ENCODE measurements around the gene SLC28A3. TPM values are rescaled to one million over a fixed set of nuclear protein-coding genes. Genes with fewer than 3 reads are reported as not detected.

The SLC28A3 gene
- total and polyA plus RNA-seq, 2 of the 8 experiments (the other 6 are each of a cell fraction or from before 2014, with no cell fraction given), result 0.02 TPM; not detected in 1

DNA sequence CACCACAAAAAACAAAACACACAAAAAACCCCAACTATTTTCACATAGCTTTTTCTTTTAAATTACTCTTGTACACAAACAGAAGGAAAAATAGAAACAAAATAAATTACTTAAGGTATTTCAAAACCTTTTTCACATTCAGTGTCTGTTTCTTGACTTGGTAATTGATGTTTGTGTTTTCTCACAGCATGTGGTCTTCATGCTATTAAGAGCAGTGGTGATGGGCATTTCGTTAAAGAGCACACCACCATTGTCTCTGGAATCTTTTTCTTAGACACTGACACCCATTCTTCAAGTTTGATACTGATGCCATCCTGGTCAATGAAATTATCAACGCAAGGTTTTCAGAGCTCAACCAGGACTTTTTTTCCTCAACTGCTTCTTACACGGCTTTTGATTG is 63.8 kb downstream of the SLC28A3 start (continued):
- no peak for TF ChIP-seq SAP30 (IDR thresholded peaks at IDR 0.05; ENCODE audit: insufficient read depth, insufficient replicate concordance, low read length)
- TF ChIP-seq NANOG (IDR thresholded peaks at IDR 0.05; ENCODE audit: insufficient read depth, low read depth, low read length, poor library complexity, severe bottlenecking), result no peak
- no peak for TF ChIP-seq CBX8 (IDR thresholded peaks at IDR 0.05; ENCODE audit: borderline replicate concordance, low read depth, low read length)
- no peak for TF ChIP-seq SP4 (IDR thresholded peaks at IDR 0.05; ENCODE audit: low read length)
- TF ChIP-seq, protein P1, sequence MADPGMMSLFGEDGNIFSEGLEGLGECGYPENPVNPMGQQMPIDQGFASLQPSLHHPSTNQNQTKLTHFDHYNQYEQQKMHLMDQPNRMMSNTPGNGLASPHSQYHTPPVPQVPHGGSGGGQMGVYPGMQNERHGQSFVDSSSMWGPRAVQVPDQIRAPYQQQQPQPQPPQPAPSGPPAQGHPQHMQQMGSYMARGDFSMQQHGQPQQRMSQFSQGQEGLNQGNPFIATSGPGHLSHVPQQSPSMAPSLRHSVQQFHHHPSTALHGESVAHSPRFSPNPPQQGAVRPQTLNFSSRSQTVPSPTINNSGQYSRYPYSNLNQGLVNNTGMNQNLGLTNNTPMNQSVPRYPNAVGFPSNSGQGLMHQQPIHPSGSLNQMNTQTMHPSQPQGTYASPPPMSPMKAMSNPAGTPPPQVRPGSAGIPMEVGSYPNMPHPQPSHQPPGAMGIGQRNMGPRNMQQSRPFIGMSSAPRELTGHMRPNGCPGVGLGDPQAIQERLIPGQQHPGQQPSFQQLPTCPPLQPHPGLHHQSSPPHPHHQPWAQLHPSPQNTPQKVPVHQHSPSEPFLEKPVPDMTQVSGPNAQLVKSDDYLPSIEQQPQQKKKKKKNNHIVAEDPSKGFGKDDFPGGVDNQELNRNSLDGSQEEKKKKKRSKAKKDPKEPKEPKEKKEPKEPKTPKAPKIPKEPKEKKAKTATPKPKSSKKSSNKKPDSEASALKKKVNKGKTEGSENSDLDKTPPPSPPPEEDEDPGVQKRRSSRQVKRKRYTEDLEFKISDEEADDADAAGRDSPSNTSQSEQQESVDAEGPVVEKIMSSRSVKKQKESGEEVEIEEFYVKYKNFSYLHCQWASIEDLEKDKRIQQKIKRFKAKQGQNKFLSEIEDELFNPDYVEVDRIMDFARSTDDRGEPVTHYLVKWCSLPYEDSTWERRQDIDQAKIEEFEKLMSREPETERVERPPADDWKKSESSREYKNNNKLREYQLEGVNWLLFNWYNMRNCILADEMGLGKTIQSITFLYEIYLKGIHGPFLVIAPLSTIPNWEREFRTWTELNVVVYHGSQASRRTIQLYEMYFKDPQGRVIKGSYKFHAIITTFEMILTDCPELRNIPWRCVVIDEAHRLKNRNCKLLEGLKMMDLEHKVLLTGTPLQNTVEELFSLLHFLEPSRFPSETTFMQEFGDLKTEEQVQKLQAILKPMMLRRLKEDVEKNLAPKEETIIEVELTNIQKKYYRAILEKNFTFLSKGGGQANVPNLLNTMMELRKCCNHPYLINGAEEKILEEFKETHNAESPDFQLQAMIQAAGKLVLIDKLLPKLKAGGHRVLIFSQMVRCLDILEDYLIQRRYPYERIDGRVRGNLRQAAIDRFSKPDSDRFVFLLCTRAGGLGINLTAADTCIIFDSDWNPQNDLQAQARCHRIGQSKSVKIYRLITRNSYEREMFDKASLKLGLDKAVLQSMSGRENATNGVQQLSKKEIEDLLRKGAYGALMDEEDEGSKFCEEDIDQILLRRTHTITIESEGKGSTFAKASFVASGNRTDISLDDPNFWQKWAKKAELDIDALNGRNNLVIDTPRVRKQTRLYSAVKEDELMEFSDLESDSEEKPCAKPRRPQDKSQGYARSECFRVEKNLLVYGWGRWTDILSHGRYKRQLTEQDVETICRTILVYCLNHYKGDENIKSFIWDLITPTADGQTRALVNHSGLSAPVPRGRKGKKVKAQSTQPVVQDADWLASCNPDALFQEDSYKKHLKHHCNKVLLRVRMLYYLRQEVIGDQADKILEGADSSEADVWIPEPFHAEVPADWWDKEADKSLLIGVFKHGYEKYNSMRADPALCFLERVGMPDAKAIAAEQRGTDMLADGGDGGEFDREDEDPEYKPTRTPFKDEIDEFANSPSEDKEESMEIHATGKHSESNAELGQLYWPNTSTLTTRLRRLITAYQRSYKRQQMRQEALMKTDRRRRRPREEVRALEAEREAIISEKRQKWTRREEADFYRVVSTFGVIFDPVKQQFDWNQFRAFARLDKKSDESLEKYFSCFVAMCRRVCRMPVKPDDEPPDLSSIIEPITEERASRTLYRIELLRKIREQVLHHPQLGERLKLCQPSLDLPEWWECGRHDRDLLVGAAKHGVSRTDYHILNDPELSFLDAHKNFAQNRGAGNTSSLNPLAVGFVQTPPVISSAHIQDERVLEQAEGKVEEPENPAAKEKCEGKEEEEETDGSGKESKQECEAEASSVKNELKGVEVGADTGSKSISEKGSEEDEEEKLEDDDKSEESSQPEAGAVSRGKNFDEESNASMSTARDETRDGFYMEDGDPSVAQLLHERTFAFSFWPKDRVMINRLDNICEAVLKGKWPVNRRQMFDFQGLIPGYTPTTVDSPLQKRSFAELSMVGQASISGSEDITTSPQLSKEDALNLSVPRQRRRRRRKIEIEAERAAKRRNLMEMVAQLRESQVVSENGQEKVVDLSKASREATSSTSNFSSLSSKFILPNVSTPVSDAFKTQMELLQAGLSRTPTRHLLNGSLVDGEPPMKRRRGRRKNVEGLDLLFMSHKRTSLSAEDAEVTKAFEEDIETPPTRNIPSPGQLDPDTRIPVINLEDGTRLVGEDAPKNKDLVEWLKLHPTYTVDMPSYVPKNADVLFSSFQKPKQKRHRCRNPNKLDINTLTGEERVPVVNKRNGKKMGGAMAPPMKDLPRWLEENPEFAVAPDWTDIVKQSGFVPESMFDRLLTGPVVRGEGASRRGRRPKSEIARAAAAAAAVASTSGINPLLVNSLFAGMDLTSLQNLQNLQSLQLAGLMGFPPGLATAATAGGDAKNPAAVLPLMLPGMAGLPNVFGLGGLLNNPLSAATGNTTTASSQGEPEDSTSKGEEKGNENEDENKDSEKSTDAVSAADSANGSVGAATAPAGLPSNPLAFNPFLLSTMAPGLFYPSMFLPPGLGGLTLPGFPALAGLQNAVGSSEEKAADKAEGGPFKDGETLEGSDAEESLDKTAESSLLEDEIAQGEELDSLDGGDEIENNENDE (IDR thresholded peaks at IDR 0.05; ENCODE audit: insufficient replicate concordance, low read length), result no peak
- TF ChIP-seq SRF (IDR thresholded peaks at IDR 0.05; ENCODE audit: low read depth, low read length), result no peak
- no peak for TF ChIP-seq JUND (IDR thresholded peaks at IDR 0.05; ENCODE audit: low read length)
- no peak for TF ChIP-seq PHF8 (conservative IDR thresholded peaks at IDR 0.05; ENCODE audit: low read depth, low read length)
